Fibroblast of mammary gland (primary cell): ENCODE measurements around the gene PRG2.

Source experiments
- DNase-seq: peaks from one replicate; pipeline ENCODE4 v3.0.0-alpha.2; 2010; ENCODE audit warnings: low read depth
- H3K4me3 ChIP-seq: 2 replicates; pipeline ENCODE4 v1.5.1; 2011; ENCODE audit warnings: low read depth, mild to moderate bottlenecking, low read length, moderate library complexity; ENCODE audit not compliant: control insufficient read depth
- CTCF ChIP-seq: conservative IDR thresholded peaks from 2 replicates; pipeline ENCODE4 v1.5.1; 2011; ENCODE audit warnings: low read depth, low read length, inconsistent platforms; ENCODE audit not compliant: control insufficient read depth, insufficient read depth

PRG2 gene

GRCh38 chr11:57357310-57357709 lies 33.1 kb downstream of the PRG2 start:
- no peak for DNase-seq
- no peak for TF ChIP-seq CTCF
- no peak overlapping the region for H3K4me3 ChIP-seq

GRCh38 chr11:57356268-57356667 lies 34.2 kb downstream of the PRG2 start:
- no peak for TF ChIP-seq CTCF
- no peak overlapping the region for H3K4me3 ChIP-seq
- DNase-seq, result no peak

DNA sequence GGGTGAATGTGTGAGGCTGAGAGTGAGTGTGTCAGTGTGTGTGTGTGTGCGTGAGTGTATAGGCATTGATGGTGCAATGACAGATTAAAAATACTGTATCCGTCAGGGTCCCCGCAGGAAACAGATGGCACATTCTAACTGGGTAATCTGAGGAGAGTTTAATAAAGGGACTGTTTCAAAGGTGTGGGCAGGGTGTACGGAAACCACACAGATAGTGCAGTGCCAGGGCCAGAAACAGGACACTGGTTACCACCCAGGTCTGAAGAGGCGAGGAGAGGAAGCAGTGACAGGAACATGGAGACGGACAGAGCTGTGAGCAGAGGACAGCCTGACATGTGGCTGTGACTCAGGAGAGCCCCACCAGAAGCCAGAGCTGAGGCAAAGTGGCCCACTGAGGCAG lies 35.8 kb downstream of the PRG2 start:
- no peak for DNase-seq
- no peak overlapping the region for H3K4me3 ChIP-seq
- TF ChIP-seq CTCF, result no peak

GRCh38 chr11:57353852-57354251 lies 36.6 kb downstream of the PRG2 start:
- no peak for TF ChIP-seq CTCF
- no peak for DNase-seq
- H3K4me3 ChIP-seq, result no peak overlapping the region

DNA sequence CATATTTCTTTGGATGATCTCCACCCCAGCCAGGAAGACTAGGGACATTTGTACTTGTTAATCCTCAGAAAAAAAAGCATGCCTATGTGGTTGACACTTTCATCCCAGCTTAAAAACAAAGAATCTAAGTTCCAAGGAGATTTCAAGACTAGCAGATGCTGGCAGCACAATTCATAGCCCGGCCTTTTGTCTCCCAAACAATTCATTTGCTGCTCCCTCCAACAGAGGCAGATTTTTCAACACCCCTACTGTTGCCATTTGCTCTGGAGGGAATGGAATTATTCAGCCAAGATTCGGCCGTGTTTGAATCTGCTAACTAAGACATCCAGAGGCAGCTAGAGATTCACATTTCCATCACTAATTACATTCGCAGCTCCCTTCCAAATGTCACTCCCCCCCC lies 37.0 kb downstream of the PRG2 start:
- no peak overlapping the region for H3K4me3 ChIP-seq
- TF ChIP-seq CTCF, result no peak
- no peak for DNase-seq

GRCh38 chr11:57353036-57353435 lies 37.4 kb downstream of the PRG2 start:
- no peak for TF ChIP-seq CTCF
- no peak overlapping the region for H3K4me3 ChIP-seq
- DNase-seq, result no peak

- peak; percentile 33 for DNase-seq
- peak; percentile 68 for TF ChIP-seq CTCF
- H3K4me3 ChIP-seq, result no peak overlapping the region
These were observed 40.8 kb downstream of the PRG2 start for GRCh38 chr11:57349491-57350274.
